ENCODE measurements around the gene RNF103. TPM values are rescaled to one million over a fixed set of nuclear protein-coding genes. Genes with fewer than 3 reads are reported as not detected.
A peak's percentile ranks its signal among the peaks of the same experiment; 100 is the strongest.

RNF103 gene
- total and polyA plus RNA-seq, 2 of the 13 experiments (the other 11 are each of a cell fraction or from before 2014, with no cell fraction given) = 19.8 to 21.1 TPM

GRCh38 chr2:86649119-86649947 lies 25.7 kb upstream of the RNF103 start (continued):
- TF ChIP-seq, protein P1, sequence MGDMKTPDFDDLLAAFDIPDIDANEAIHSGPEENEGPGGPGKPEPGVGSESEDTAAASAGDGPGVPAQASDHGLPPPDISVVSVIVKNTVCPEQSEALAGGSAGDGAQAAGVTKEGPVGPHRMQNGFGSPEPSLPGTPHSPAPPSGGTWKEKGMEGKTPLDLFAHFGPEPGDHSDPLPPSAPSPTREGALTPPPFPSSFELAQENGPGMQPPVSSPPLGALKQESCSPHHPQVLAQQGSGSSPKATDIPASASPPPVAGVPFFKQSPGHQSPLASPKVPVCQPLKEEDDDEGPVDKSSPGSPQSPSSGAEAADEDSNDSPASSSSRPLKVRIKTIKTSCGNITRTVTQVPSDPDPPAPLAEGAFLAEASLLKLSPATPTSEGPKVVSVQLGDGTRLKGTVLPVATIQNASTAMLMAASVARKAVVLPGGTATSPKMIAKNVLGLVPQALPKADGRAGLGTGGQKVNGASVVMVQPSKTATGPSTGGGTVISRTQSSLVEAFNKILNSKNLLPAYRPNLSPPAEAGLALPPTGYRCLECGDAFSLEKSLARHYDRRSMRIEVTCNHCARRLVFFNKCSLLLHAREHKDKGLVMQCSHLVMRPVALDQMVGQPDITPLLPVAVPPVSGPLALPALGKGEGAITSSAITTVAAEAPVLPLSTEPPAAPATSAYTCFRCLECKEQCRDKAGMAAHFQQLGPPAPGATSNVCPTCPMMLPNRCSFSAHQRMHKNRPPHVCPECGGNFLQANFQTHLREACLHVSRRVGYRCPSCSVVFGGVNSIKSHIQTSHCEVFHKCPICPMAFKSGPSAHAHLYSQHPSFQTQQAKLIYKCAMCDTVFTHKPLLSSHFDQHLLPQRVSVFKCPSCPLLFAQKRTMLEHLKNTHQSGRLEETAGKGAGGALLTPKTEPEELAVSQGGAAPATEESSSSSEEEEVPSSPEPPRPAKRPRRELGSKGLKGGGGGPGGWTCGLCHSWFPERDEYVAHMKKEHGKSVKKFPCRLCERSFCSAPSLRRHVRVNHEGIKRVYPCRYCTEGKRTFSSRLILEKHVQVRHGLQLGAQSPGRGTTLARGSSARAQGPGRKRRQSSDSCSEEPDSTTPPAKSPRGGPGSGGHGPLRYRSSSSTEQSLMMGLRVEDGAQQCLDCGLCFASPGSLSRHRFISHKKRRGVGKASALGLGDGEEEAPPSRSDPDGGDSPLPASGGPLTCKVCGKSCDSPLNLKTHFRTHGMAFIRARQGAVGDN (CRISPR knock-in tag; IDR thresholded peaks at IDR 0.05) = no peak
- TF ChIP-seq ZBTB34 (CRISPR knock-in tag; IDR thresholded peaks at IDR 0.05) = peak; percentile 60; the same call in 1 of the 2 replicates
- TF ChIP-seq SP4 (CRISPR knock-in tag; IDR thresholded peaks at IDR 0.05) = no peak
- TF ChIP-seq ZNF883 (CRISPR knock-in tag; IDR thresholded peaks at IDR 0.05; ENCODE audit: not compliant biosample characterization) = no peak
- TF ChIP-seq MXD4 (CRISPR knock-in tag; IDR thresholded peaks at IDR 0.05) = no peak
- no peak for TF ChIP-seq DNMT1 (CRISPR knock-in tag; IDR thresholded peaks at IDR 0.05)
- TF ChIP-seq, protein P2, sequence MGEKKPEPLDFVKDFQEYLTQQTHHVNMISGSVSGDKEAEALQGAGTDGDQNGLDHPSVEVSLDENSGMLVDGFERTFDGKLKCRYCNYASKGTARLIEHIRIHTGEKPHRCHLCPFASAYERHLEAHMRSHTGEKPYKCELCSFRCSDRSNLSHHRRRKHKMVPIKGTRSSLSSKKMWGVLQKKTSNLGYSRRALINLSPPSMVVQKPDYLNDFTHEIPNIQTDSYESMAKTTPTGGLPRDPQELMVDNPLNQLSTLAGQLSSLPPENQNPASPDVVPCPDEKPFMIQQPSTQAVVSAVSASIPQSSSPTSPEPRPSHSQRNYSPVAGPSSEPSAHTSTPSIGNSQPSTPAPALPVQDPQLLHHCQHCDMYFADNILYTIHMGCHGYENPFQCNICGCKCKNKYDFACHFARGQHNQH (CRISPR knock-in tag; IDR thresholded peaks at IDR 0.05) = no peak
- peak; percentile 28 for TF ChIP-seq ZEB1 (IDR thresholded peaks at IDR 0.05; ENCODE audit: insufficient replicate concordance, low read depth)
- TF ChIP-seq SUZ12 (IDR thresholded peaks at IDR 0.05; ENCODE audit: low read depth, low read length) = no peak
- TF ChIP-seq MBD4 (IDR thresholded peaks at IDR 0.05; ENCODE audit: borderline replicate concordance, low read length) = no peak
- no peak for TF ChIP-seq CBX2 (IDR thresholded peaks at IDR 0.05; ENCODE audit: low read depth, low read length)
- TF ChIP-seq CBX2 (CRISPR knock-in tag; IDR thresholded peaks at IDR 0.05; ENCODE audit: low read depth) = no peak
- no peak for TF ChIP-seq RXRA (CRISPR knock-in tag; IDR thresholded peaks at IDR 0.05)
- 0 out of 2 replicates have a peak, but pooled peaks have one; percentile 4 for TF ChIP-seq BHLHE40 (IDR thresholded peaks at IDR 0.05; ENCODE audit: low read length)
- TF ChIP-seq ZFX (CRISPR knock-in tag; IDR thresholded peaks at IDR 0.05; ENCODE audit: low read depth) = no peak
- TF ChIP-seq, protein P3, sequence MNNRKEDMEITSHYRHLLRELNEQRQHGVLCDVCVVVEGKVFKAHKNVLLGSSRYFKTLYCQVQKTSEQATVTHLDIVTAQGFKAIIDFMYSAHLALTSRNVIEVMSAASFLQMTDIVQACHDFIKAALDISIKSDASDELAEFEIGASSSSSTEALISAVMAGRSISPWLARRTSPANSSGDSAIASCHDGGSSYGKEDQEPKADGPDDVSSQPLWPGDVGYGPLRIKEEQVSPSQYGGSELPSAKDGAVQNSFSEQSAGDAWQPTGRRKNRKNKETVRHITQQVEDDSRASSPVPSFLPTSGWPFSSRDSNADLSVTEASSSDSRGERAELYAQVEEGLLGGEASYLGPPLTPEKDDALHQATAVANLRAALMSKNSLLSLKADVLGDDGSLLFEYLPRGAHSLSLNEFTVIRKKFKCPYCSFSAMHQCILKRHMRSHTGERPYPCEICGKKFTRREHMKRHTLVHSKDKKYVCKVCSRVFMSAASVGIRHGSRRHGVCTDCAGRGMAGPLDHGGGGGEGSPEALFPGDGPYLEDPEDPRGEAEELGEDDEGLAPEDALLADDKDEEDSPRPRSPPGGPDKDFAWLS (CRISPR knock-in tag; IDR thresholded peaks at IDR 0.05; ENCODE audit: borderline replicate concordance) = no peak
- TF ChIP-seq, protein P4, sequence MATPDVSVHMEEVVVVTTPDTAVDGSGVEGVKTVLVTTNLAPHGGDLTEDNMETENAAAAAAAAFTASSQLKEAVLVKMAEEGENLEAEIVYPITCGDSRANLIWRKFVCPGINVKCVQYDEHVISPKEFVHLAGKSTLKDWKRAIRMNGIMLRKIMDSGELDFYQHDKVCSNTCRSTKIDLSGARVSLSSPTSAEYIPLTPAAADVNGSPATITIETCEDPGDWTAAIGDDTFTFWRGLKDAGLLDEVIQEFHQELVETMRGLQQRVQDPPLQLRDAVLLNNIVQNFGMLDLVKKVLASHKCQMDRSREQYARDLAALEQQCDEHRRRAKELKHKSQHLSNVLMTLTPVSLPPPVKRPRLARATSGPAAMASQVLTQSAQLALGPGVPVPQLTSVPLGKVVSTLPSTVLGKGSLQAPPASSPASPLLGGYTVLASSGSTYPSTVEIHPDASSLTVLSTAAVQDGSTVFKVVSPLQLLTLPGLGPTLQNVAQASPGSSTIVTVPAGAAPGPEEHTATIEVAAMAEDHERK (CRISPR knock-in tag; IDR thresholded peaks at IDR 0.05; ENCODE audit: low read depth) = no peak
- peak; percentile 77 for TF ChIP-seq TARDBP (CRISPR knock-in tag; IDR thresholded peaks at IDR 0.05)
- no peak; the same call in 1 of the 2 replicates for TF ChIP-seq FOSL1 (CRISPR knock-in tag; IDR thresholded peaks at IDR 0.05; ENCODE audit: borderline replicate concordance)

All from HepG2 (cell line).